Stimulated activated CD4-positive, alpha-beta T cell treated with anti-CD3 and anti-CD28 coated beads, Interleukin-12 subunit alpha, Interleukin-12 subunit beta, amount 100 ng/mL, for 24 hours (primary cell): ENCODE data around the gene TBXAS1.
"Not testable (repeated sequence)": the region's sequence is repeated elsewhere in the genome, so short reads cannot be mapped to it uniquely, and the experiment has no call there.

Source experiments
- DNase-seq, 2 experiments: peaks; one replicate each; pipeline ENCODE4 v3.0.0-alpha.2; 2020; ENCODE audit warnings: low read depth in 2 of 2

TBXAS1 gene

DNA sequence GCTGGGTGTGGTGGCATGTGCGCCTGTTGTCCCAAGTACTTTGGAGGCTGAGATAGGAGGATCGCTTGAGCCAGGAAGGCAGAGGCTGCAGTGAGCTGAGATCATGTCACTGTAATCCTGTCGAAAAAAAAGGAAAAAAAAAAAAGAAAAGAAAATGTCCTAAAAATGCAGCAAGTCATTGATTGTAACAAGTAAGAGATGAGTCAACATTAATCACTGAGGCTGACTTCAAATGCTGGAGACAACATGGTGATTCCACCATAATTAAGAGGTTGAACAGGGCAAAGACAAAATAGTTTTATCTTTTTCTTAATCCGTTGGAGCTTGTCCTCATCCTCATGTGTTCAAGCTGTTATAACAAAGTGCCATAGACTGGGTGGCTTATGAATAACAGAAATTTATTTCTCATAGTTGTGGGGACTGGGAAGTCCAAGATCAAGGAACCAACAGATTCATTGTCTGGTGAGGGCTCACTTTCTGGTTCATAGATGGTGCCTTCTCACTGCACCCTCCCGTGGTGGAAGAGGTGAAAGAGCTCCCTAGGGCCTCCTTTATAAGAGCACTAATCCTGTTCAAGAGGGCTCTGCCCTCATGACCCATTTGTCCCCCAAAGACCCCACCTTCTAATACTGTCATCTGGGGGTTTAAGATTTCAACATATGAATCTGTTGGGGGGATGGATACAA, 60.3 kb downstream of the TBXAS1 start:
- DNase-seq = no peak

DNA sequence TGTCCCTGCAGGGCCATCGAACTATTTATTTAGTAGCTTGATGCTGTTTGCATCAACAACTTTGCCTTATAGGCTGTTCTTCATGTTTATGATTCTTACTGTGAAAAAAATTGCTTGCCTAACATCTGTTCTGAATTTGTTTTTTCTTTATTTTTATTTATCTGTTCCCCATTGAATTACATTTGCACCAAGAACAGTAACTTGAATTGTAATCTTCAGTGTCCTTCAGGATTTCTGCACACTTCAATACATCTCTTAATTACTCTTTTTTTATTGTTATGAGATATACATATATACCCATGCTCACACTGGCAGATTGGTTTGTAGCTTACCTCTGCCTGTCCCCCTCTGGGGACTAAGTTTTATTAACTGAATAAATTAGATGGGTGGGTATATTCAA, 64.4 kb downstream of the TBXAS1 start:
- no peak for DNase-seq

DNA sequence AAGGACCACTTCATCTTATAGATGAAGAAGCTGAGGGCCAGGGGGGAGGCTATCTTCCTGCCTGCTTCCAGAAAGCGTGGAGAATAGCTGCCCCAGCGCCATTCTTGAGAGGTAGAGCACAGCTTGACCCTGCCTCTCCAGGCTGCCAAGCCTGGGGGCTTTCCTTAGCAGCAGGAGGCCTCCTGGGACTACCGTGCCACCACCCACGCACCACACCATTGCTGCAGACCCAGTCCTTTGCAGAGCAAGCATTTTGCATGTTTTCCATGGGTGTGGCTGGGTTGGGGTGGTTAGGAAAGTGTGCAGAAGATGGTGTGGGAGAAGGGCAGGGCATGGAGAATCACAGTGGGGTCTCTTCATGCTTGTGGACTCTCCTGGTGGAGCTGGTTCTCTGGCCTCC, 64.9 kb downstream of the TBXAS1 start:
- no peak for DNase-seq

DNA sequence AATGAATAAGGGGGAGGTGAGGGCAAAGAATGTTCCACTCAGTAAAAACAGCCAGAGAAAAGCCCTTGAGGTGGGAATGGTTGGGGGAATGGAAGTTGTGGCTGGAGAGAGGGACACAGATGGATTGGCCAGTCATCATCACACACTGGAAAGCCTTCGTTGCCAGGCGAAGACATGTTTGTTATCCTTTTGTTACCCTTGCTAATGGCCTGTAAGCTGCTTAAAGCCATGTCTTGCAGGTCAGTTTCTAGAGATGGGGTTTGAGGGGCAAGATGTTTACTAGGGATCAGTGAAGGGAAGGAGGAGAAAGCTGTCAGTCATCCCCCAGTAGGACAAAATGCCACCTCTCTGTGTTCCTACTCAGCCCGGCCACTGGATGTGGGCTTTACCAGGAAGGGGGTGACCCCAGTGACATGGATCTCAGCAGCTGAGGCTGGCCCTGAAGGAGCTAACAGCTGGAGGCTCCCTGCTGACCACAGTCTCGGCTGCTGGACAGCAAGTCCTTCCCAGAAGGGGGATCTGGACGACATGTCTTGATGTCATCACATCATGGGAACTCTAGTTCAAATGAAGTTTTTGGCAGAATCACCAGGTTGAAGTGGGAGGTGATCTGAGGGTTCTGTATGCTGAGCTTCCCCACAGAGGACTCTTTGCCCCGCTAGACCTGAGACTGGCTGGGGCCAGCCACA, 66.2 kb downstream of the TBXAS1 start:
- no peak for DNase-seq

DNA sequence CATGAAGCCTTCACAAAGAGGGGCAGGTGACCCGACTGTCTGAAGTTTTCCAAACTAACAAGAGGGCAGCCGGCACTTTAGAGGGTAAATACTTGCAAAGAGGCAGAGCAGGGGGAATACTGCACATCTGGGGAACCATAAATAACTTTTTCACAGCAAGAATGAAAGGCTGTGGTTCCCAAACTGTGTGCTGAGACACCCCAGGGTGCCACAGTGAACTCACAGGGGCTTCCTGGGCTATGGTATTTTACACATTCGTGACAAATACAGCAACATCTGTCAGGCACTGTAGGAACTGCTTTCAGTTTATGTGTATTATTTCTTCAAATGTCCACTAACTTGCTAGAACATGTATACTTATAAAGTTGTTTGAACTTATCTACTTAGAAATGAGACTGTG, 67.2 kb downstream of the TBXAS1 start:
- DNase-seq = no peak

DNA sequence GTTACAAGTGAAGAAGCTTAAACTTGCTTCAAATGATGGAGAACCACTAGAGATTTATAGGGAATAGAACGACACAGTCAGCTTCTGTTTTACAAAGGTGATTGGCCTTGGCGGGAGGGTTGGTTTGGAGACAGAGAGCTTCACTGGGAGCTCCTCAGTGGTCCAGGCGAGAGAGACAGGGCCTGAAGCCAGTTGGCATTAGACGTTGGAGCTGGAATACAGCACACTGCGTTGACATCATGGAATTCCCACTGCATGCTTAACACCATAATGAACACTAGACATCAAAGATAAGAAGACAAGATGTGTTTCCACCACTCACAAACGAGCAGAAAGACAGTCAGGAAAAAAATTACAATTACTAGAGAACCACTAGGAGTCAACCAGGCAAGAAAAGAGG, 67.8 kb downstream of the TBXAS1 start:
- no peak for DNase-seq

DNA sequence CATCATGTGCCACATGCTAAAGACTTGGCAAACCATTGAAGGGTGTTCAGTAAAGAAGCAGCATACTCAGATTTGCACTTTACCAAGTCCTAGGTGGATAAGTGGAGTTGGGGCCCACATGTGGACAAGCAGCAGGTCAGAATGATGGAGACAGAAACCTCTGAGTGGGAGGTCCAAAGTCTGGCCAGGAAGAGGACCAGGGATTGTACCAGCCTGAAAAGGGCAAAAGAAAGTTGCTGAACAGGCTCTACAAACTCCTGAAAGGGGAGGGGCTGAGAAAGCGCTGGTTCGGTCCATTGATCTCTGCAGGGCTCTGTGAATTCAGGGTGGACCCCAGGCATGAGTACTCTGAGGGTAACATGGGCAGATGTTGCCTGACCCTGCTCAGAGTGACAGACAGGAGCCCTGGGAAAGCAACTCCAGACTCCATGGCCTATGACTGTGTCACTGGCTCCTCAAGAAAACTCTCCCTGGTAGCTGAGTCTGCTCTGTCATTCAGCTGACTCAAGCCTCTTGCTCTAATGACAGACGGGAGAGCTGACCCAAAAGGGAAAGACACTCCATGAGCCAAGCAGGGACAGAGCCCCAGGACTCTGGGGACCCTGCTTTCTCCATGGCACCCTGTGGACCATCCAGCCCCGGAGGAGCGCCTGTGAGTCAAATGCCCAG, 68.5 kb downstream of the TBXAS1 start:
- no peak for DNase-seq

DNA sequence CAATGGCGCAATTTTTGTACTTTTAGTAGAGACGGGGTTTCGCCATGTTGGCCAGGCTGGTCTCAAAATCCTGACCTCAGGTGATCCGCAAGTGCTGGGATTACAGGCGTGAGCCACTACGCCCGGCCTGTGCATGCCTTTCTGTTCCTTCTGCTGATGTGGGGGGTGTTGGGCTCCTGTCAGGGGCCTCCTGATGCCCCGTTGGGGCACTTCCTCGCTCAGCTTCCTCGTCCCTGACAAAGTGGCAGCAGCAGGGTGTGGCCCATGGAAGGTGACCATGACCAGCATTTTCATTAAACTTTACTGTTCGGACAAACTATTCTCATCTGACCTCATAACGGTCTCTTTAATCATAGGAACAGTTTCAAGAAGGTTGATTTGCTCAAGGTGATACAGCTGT, 69.4 kb downstream of the TBXAS1 start:
- DNase-seq = no peak

DNA sequence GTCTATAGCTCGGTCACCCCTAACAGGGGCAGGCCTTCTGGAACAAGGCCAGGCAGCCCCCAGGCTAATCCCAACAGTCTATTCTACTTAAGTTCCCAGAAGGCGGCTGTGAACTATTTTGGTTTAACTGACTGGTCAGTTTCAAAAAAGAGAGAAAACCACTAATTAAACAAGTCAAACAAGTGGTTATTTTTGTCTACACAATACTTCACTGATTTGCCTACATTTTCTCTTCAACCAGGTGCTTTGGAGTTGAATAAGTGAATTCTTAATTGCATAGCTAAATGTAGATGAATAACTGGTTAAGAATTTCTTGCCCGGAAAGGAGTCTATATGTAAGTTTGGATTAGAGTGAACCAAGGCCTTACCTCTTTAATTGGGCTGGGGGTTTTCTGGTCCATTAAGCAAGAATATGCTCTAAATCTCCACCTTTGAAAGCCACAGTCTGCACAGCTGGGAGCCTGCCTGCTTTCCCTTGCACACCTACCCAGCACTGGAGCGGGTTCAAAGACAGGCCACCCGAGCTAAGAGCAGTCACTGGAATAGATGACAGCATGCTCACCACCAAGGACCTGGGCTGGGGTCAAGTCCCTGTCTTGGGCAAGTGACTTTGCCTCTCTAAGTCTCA, 70.4 kb downstream of the TBXAS1 start:
- DNase-seq = no peak

DNA sequence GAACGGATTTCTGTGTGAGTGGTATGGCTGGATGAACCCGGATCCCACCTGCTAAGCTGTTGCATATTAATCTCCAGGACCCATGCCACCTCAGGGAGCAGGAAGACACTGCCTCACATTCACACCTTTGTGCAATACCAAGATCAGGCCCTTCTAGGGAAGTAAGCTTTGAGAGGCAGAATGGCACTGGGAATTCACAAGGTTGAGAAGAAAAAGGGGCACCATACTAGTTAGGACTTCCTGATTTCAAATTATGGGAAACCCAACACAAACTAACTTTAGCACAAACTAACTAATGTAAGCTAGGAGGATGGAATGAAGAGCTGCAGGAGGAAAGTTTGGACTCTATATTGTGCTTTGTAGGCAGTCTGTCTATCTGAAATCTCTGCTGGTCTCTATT, 71.3 kb downstream of the TBXAS1 start:
- no peak for DNase-seq

DNA sequence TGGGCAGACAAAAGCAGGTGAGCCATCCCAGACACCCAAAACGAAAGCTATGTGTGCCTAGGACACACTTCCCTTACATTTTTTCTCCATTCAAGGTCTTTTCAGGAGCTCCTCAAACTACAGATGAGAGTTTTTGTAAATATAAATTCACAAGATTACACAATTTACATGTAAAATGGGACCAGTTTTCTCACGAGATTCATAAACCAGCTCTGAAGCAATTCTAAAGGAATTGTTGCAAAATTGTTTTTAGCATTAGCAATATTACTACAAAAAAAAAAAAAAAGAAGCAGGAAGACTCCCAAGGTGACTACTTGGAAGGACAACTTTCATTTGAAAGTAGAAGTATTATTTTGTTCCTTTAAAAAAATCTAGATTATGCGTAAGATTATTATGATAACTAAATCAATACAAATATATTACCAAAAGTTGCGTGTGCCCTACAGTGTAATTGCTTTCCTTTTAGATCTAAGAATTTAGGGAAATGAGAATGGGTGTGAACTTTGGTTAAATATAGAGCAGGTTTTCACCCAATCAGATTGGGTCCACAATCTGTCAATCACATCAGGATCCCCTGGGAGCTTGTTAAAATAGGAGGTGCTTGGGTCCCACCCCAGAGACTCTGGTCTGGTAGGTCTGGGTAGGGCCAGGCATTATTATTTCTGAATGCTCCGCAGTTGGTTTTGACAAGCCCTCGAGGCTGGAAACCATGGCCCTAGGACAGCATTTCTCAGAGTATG, 72.2 kb downstream of the TBXAS1 start:
- DNase-seq = no peak

DNA sequence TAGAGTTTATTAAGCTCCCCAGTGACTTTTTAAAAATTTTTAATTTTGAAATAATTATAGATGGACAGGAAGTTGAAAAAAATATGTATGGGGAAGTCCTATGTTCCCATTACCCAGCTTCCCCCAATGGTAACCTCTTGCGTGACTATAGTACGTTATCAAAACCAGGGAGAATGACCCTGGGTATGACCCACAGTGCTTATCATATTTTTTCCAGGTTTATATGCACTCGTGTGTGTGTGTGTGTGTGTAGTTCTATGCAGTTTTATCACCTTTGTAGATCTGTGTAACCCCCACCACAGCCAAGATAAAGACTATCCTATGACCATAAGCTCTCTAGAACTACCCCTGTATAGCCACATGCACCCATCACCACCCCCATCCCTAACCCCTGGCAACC, 72.8 kb downstream of the TBXAS1 start:
- DNase-seq = no peak

DNA sequence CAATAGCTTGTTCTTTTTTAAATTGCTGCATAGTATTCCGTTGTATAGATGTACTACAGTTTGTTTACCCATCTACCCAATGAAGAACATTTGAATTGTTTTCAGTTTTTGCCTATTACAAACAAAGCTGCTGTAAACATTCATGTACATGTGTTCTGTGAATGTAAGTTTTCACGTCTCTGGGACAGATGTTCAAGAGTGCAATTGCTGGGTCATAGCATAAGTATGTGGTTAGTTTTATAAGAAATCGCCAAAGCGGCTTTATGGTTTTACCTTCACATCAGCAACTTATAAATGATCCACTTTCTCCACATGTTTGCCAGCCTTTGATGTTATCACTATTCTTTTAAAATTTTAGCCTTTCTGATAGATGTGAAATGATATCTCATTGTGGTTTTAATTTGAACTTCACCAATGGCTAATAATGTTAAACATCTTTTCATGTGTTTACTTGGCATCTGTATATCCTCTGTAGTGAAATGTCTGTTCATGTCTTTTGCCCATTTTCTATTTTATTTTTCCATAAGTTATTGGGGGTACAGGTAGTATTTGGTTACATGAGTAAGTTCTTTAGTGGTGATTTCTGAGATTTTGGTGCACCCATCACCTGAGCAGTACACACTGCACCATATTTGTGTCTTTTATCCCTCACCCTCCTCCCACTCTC, 73.5 kb downstream of the TBXAS1 start:
- no peak for DNase-seq

DNA sequence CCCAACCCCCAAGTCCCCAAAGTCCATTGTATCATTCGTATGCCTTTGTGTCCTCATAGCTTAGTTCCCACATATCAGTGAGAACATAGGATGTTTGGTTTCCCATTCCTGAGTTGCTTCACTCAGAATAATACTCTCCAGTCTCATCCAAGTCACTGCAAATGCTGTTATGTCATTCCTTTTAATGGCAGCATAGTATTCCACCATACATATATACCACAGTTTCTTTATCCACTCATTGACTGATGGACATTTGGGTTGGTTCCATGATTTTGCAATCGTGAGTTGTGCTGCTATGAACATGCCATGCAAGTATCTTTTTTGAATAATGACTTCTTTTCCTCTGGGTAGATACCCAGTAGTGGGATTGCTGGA, 74.0 kb downstream of the TBXAS1 start:
- DNase-seq = not testable (repeated sequence)

DNA sequence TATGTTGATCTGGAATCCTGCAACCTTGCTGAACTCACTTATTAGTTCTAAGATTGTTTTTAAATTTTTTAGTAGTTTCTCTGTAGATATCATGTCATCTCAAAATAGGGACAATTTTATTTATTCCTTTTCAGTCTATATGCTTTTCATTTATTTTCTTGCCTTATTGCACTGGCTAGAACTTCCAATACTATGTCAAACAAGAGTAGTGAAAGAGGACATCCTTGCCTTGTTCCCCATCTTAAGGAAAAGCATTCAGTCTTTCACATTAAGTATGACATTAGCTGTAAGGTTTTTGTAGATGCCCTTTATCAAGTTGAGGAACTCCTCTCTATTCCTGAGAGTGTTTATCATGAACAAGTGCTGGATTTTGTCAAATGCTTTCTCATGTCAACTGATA, 77.8 kb downstream of the TBXAS1 start:
- no peak for DNase-seq

DNA sequence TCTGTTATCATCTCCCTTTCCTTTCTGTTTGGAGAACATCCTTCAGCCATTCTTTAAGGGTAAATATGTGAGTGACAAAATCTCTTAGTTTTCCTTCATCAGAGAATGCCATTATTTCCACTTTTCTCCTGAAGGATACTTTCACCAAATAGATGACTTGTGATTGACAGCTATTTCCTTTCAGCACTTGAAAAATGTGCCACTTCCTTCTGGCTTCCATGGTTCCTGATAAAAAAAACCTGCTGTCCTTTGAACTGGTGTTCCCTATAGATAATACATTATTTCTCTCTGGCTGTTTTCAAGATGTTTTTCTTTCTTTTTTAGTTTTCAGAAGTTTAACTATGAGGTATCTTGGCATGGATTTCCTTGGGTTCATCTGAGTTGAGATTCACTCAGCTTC, 79.7 kb downstream of the TBXAS1 start:
- no peak for DNase-seq

DNA sequence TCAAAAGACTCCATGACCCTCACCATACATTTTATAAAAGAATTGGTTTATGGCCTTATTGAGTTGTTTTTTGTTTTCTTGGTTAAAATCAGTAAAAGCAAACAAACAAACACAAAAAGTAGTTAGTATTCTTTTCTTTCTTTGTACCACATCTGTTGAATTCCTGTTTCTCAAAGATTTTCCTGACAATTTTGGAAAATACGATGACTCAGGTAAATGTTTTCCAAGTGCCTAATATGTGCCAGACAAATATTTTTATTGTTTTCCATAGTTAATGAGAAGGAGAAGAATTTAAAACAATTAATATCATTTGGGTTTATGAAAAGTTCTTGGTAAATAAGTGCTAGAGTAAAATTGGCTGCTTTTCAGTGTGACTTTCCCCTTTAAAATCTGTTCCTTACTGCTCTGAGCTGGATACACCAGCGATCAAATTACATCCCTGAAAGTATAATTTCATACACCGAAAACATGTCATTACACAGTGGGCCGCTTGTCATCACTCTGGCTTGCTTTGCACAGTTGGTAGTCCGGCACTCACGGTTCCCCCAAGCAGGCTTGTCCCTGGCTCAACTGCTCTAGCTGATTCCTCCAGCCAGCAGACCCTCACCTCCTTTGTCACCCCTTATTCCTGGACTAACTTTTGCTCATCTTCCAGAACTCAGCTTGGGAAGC, 80.5 kb downstream of the TBXAS1 start:
- DNase-seq = no peak

DNA sequence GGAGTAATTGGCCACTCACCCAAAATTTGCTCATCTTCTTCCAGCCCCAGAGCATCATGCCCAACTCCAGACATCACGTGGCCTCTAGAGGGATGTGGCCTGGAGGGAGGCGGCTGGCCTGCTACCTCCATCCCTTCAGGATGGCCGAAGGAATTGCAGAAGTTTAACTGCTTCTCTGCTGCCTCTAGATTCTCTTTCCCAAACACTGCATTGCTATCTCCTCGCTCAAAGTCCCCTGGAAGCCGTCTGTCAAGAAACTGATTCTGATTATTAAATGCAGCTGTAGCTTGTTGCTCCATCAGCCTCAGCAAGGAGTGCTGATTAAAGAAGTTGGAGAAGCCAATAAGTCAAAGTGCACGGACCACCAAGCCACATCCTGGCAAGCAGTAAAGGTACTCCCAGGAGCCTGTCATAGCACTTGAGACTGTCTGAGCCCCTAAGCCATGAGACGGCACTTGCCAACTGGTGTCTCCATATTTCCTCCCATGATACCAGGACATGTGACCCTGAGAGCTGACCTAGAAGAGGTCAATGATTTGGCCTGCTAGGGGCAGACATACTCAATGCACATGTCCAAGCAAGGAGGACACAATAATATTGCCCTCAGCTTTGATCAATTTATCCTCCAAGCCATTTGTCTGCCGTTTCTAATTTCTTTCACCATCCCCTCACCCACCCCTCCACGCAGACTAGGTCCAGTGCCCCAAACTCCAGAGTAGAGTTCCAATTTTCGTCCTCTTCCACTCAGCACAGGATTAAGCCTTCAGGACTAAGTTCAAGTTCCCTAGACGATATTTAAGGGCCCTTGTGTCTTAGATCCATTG, 84.2 kb downstream of the TBXAS1 start:
- DNase-seq = no peak

DNA sequence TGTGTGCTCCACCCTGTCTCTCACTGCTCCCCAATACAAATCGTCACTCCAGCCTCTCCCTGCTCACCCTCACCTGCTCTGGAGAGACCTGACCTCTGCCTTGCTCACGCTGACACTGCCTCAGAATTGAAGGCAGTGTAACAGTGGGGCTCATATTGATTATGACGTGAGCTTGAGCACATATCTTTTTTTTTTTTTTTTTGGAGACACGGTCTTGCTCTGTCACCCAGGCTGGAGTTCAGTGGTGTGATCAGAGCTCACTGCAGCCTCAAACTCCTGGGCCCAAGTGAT, 84.7 kb downstream of the TBXAS1 start:
- DNase-seq = no peak
